Measurements from ENCODE around the gene IRAG1.

- TF ChIP-seq ATF2 (CRISPR knock-in tag; IDR thresholded peaks at IDR 0.05) (no peak), PAXIP1 (CRISPR knock-in tag; conservative IDR thresholded peaks at IDR 0.05) (no peak)
Measured at GRCh38 chr11:10716543-10717259, 23.1 kb upstream of the IRAG1 start.
